ENCODE data around the gene TLCD5.

Gene TLCD5

DNA sequence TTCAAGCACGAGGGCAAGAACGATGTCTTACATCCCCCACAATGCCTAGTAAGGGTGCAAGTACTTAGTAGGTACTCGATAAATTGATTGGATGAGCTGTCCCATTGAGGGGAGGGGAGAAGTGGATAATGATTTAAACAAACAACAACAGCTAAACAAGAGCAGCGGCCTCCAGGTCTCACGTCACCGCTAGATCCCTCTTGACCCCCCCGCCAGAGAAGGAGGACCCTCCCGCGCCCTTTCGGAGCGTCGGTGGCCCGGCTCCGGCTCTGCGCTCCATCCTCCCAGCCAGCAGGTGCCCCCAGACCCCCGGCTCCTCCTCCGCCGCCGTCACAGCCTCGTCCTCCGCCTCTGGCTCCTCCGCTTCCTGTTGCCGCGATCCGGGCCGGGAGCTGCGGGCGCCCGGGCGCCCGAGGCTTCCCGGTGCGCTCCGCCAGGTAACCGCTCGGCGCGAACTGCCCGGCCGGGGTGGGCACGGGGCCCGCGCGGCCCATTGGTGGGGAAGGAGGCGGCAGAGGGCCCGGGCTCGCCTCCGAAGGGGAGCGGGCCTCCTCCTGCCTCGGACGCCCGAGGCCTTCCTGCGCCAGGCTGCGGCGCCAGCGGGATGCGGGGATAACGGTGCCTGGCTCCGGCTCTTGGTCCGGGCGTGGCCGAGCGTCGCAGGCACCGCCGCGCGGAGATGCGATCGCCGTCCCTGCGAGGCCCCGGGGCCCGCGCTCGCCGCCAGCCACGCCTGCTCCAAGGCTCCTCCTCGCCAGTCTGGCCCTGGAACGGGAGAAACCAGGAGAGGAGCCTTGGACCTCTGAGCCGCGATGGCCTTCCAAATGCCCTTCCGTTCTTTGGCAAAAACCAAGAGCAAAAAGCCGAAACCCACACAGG lies at the start of gene TLCD5 (continued):
- TF ChIP-seq, protein P1, sequence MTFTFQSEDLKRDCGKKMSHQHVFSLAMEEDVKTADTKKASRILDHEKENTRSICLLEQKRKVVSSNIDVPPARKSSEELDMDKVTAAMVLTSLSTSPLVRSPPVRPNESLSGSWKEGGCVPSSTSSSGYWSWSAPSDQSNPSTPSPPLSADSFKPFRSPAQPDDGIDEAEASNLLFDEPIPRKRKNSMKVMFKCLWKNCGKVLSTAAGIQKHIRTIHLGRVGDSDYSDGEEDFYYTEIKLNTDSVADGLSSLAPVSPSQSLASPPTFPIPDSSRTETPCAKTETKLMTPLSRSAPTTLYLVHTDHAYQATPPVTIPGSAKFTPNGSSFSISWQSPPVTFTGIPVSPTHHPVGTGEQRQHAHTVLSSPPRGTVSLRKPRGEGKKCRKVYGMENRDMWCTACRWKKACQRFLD (tag by site-specific recombination; IDR thresholded peaks at IDR 0.05): no peak
- TF ChIP-seq ZNF394 (tag by site-specific recombination; IDR thresholded peaks at IDR 0.05; ENCODE audit: borderline replicate concordance): no peak
- TF ChIP-seq ZBTB21 (tag by site-specific recombination; IDR thresholded peaks at IDR 0.05): peak; percentile 56
- TF ChIP-seq, protein P2, sequence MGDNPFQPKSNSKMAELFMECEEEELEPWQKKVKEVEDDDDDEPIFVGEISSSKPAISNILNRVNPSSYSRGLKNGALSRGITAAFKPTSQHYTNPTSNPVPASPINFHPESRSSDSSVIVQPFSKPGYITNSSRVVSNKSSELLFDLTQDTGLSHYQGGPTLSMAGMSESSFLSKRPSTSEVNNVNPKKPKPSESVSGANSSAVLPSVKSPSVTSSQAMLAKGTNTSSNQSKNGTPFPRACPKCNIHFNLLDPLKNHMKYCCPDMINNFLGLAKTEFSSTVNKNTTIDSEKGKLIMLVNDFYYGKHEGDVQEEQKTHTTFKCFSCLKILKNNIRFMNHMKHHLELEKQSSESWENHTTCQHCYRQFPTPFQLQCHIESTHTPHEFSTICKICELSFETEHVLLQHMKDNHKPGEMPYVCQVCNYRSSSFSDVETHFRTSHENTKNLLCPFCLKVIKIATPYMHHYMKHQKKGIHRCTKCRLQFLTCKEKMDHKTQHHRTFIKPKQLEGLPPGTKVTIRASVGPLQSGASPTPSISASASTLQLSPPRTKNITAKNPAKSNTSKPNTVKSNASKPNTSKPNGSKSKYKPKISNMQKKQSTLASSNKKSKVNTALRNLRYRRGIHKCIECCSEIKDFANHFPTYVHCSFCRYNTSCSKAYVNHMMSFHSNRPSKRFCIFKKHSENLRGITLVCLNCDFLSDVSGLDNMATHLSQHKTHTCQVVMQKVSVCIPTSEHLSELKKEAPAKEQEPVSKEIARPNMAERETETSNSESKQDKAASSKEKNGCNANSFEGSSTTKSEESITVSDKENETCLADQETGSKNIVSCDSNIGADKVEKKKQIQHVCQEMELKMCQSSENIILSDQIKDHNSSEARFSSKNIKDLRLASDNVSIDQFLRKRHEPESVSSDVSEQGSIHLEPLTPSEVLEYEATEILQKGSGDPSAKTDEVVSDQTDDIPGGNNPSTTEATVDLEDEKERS (tag by site-specific recombination; IDR thresholded peaks at IDR 0.05): no peak
- TF ChIP-seq SCRT1 (tag by site-specific recombination; IDR thresholded peaks at IDR 0.05; ENCODE audit: borderline replicate concordance): 0 out of 2 replicates have a peak, but pooled peaks have one; percentile 12
- TF ChIP-seq ZNF266 (tag by site-specific recombination; IDR thresholded peaks at IDR 0.05; ENCODE audit: low read depth): no peak
- TF ChIP-seq ZFHX2 (tag by site-specific recombination; conservative IDR thresholded peaks at IDR 0.05): peak; percentile 40
- no peak for TF ChIP-seq ZNF184 (tag by site-specific recombination; IDR thresholded peaks at IDR 0.05)
- TF ChIP-seq ZNF133 (tag by site-specific recombination; IDR thresholded peaks at IDR 0.05): no peak
- TF ChIP-seq ZNF391 (tag by site-specific recombination; IDR thresholded peaks at IDR 0.05; ENCODE audit: borderline replicate concordance, low read depth): no peak
- no peak for TF ChIP-seq ZFP3 (tag by site-specific recombination; IDR thresholded peaks at IDR 0.05; ENCODE audit: low read depth)
- no peak for TF ChIP-seq ZNF791 (tag by site-specific recombination; IDR thresholded peaks at IDR 0.05)
- peak; percentile 41; the same call in 1 of the 2 replicates for TF ChIP-seq SP3 (tag by site-specific recombination; IDR thresholded peaks at IDR 0.05)
- TF ChIP-seq ZNF426 (tag by site-specific recombination; IDR thresholded peaks at IDR 0.05): no peak
- TF ChIP-seq ZNF510 (tag by site-specific recombination; IDR thresholded peaks at IDR 0.05; ENCODE audit: insufficient replicate concordance): no peak
- TF ChIP-seq ZBTB11 (tag by site-specific recombination; conservative IDR thresholded peaks at IDR 0.05; ENCODE audit: low read depth): peak; percentile 67
- TF ChIP-seq ZNF514 (tag by site-specific recombination; IDR thresholded peaks at IDR 0.05): no peak
- TF ChIP-seq ZBTB48 (tag by site-specific recombination; IDR thresholded peaks at IDR 0.05): no peak
- TF ChIP-seq ZNF311 (tag by site-specific recombination; IDR thresholded peaks at IDR 0.05; ENCODE audit: borderline replicate concordance): no peak
- 0 out of 2 replicates have a peak, but pooled peaks have one; percentile 28 for TF ChIP-seq MZF1 (tag by site-specific recombination; IDR thresholded peaks at IDR 0.05; ENCODE audit: borderline replicate concordance)
- no peak for TF ChIP-seq ZNF548 (tag by site-specific recombination; IDR thresholded peaks at IDR 0.05)
- TF ChIP-seq, protein P3, sequence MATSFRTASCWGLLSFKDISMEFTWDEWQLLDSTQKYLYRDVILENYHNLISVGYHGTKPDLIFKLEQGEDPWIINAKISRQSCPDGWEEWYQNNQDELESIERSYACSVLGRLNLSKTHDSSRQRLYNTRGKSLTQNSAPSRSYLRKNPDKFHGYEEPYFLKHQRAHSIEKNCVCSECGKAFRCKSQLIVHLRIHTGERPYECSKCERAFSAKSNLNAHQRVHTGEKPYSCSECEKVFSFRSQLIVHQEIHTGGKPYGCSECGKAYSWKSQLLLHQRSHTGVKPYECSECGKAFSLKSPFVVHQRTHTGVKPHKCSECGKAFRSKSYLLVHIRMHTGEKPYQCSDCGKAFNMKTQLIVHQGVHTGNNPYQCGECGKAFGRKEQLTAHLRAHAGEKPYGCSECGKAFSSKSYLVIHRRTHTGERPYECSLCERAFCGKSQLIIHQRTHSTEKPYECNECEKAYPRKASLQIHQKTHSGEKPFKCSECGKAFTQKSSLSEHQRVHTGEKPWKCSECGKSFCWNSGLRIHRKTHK (tag by site-specific recombination; IDR thresholded peaks at IDR 0.05): no peak
- no peak for TF ChIP-seq TSHZ1 (tag by site-specific recombination; IDR thresholded peaks at IDR 0.05; ENCODE audit: borderline replicate concordance)
- TF ChIP-seq OSR2 (tag by site-specific recombination; IDR thresholded peaks at IDR 0.05): no peak
- TF ChIP-seq ZSCAN16 (tag by site-specific recombination; IDR thresholded peaks at IDR 0.05): no peak
- TF ChIP-seq ZNF16 (tag by site-specific recombination; IDR thresholded peaks at IDR 0.05; ENCODE audit: low read depth): no peak

Measured in HEK293 (cell line).